ENCODE data around the gene RPS14.
"Not testable (repeated sequence)": the region's sequence is repeated elsewhere in the genome, so short reads cannot be mapped to it uniquely, and the experiment has no call there.

RPS14 gene

GRCh38 chr5:150476568-150476967, 27.0 kb upstream of the RPS14 start:
- not testable (repeated sequence) for DNase-seq

GRCh38 chr5:150473673-150474358, 24.3 kb upstream of the RPS14 start:
- DNase-seq = no peak

GRCh38 chr5:150469718-150470469, 20.4 kb upstream of the RPS14 start:
- no peak for DNase-seq

DNA sequence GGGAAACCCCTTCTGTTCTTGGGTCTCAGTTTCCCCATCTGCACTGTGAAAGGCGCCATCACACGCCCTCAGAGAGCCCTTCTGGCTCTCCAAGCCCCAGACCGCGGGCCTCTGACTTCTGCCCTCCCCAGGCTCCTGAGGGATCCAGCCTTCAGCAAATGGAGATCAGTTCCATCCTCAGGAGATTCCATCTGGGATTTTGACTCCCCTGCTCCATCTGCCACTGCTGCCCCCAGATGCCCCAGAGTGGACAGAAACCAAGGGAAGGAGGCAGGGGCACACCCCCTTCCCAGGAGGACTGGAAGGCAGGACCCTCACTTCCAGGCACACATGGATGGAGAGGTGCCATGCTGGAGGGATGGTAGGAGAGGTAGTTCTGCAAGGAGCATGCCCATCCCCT, 18.7 kb upstream of the RPS14 start:
- DNase-seq = no peak

DNA sequence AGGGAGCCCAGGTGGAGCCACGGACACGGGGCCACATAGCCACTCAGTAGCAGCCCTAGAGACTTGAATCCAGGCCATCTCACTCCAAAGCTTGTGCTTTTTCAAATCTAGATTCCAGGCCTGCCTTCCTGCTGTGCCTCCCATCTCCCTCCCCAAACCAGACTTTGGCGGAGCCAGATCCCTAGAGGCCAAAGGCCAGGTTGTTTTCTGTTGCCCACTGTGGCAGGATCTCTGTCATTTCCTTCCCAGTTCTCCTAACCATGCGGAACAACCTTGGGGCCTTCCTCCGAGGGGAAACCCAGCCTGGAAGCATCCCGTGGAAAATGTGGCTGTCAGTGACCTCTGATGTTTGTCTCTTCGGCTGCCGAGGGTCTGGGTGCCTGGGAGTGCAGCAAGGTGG, 16.4 kb upstream of the RPS14 start:
- DNase-seq = no peak

GRCh38 chr5:150464554-150465012, 15.0 kb upstream of the RPS14 start:
- DNase-seq = no peak

GRCh38 chr5:150461231-150461630, 11.7 kb upstream of the RPS14 start:
- DNase-seq = no peak

DNA sequence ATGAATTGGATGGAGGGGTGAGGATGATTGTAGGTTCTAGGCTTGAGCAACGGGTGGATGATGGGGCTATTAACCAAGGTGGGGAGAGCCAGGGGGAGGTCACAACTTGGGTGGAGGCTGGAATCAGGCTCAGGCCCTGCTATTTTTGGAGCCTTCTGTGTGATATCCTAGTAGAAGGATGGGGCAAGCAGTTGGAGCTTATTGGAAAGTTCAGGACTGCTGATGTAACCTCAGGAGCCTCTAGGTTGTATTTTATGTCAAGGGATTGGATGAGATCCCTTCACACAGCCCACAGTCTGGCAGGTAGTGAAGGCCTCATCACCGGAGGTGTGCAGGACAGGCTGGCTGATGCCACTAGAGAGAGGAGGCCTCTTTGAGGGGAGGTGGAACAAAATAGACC, 11.2 kb upstream of the RPS14 start:
- no peak for DNase-seq

- peak; percentile 29 to 39 for DNase-seq
Measured at GRCh38 chr5:150458802-150459557, 9.4 kb upstream of the RPS14 start.

GRCh38 chr5:150457562-150458240, 8.2 kb upstream of the RPS14 start:
- DNase-seq = no peak

DNA sequence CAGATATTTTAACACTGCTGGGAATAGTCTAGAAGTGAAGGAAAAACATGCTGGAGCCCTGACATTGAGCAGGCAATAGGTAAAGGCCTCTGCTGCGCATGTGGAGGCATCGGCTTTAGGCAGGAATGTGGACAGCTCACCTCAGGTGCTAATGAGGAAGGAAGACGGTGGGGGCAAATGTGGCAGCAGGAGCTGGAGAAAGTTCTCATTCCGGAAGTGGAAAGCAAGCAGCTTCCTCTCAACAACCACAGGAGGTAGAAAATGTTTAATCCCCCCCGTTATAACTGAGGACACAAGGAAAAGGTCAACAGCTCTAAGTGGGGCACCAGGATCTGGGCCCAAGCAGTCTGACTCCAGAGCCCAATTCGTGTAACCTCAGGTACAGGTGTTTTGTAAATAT, 7.6 kb upstream of the RPS14 start:
- no peak for DNase-seq

GRCh38 chr5:150454492-150455229, 5.1 kb upstream of the RPS14 start:
- DNase-seq = no peak

GRCh38 chr5:150454027-150454426, 4.5 kb upstream of the RPS14 start:
- DNase-seq = not testable (repeated sequence)

GRCh38 chr5:150452914-150453313, 3.4 kb upstream of the RPS14 start:
- DNase-seq = no peak

DNA sequence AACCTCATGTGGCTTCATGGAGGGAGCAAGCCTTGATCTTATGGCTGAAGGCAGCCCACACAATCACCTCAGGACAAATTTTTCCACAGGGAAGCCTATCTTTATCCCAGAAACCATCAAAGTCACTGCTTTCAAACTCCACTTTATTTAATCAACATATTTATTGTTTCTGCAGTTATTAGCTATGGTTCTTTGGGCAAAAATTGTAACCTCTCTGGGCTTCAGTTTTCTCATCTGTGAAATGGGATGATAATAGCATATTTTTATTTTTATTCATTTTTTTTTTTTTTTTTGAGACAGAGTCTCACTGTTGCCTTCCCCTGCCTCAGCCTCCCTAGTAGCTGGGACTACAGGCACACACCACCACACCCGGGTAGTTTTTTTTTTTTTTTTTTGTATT, 2.1 kb upstream of the RPS14 start:
- DNase-seq = no peak

- no peak for DNase-seq
Measured at GRCh38 chr5:150448952-150449516, 505 bp downstream of the RPS14 start.

- DNase-seq = no peak
Measured at GRCh38 chr5:150448334-150448733, 1.2 kb downstream of the RPS14 start.

GRCh38 chr5:150447188-150447587, 2.4 kb downstream of the RPS14 start:
- no peak for DNase-seq

DNA sequence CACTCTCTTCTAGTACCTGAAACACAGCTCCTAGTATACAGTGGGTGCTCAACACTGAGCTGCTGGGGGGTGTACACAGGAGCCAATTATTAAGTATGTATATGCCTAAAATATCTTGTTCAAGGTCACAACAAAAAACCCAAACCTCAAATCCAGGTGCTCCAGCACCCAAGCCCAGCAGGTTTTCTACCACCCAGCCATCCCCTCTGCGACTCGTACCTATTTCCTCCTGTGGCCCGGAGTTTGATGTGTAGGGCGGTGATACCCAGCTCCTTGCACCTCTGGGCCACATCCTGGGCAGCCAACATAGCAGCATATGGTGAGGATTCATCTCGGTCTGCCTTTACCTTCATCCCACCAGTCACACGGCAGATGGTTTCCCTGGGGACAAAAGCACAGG, 3.0 kb downstream of the RPS14 start:
- DNase-seq = no peak

DNA sequence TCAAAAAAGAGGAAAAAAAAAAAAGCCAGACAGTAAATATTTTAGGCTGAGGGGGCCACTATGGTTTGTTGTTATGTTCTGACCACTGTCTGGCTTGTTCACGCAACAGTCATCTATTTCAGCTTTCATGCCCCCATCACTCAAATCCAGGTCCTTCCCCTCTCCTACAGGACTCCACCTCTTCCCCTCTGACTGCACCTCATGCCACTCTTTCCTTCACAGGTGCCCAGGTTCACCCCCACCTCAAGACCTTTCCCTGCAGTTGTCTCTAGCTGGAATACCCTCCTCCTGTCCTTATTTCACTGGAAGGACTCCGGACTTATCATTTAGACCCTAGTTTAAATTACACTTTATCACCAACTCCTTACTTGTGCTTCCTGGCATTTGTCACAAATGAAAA, 3.5 kb downstream of the RPS14 start:
- no peak for DNase-seq

DNA sequence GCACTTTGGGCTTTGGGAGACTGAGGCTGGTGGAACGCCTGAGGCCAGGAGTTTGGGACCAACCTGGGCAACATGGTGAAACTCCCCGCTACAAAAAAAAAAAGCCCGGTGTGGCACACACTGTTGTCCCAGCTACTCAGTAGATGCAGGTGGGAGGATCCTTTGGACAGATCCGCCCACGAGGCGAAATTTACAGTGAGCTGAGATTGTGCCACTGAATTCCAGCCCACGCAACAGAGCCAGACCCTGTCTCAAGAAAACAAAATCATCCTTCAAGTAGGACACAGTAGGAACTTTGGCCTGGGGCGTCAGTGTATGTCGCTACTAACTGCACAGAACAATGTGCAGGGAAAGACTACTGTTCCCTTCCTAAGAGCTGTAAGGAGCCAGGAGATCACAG, 4.8 kb downstream of the RPS14 start:
- DNase-seq = no peak

All from NCI-H1930 (cell line).